Lower lobe of right lung (tissue), 2 donors: ENCODE data around the gene GYPC. TPM values are rescaled to one million over a fixed set of nuclear protein-coding genes. Genes with fewer than 3 reads are reported as not detected.

Source experiments
- ATAC-seq, 2 donors: fragments of 200-7000 bp; cut with Tn5 transposase; one replicate each; pipeline ENCODE4 v1.9.1; 2020 to 2022; ENCODE audit warnings: mild to moderate bottlenecking in 2 of 2, moderate library complexity in 2 of 2
- DNase-seq: peaks from one replicate; pipeline ENCODE4 v3.0.0-alpha.2; 2020
- H3K27ac ChIP-seq: fragments of 200-600 bp; one replicate; pipeline ENCODE4 v1.8.0; 2022
- H3K27me3 ChIP-seq: fragments of 200-600 bp; one replicate; pipeline ENCODE4 v1.8.0; 2022; ENCODE audit warnings: low read depth
- H3K36me3 ChIP-seq: fragments of 200-600 bp; one replicate; pipeline ENCODE4 v1.8.0; 2022; ENCODE audit warnings: mild to moderate bottlenecking
- H3K4me1 ChIP-seq: fragments of 200-600 bp; one replicate; pipeline ENCODE4 v1.8.0; 2022
- H3K4me3 ChIP-seq: fragments of 200-600 bp; one replicate; pipeline ENCODE4 v1.8.0; 2022; ENCODE audit warnings: mild to moderate bottlenecking
- H3K9me3 ChIP-seq: fragments of 200-600 bp; one replicate; pipeline ENCODE4 v1.8.0; 2022
- intact Hi-C: fragments of 100-400 bp; cut with DNase I; formaldehyde crosslinking; loops from one replicate; pipeline ENCODE4 v1.11.0; 2022
- total RNA-seq: library from RNA; stranded (reverse); fragmentation: NEBNext Ultra II Directional; extraction: Animal tissue kit (Norgen Biotek cat#: 25700); gene quantifications from one replicate; pipeline ENCODE4 v1.2.1, GENCODE V29; 2021
- TF ChIP-seq, protein P1 (sequence below): fragments of 200-600 bp; IDR thresholded peaks from one replicate; pipeline ENCODE4 v1.8.0; 2022; ENCODE audit warnings: antibody characterized with exemption, mild to moderate bottlenecking
- donor health status: DM: no; HTN: yes; CAD: no; lungs with severe emphysema.

The GYPC gene
- total RNA-seq, 1 donor from 2014 or later: 92.6 TPM

- H3K36me3 ChIP-seq: no peaks in the 10 kb centered on the region
- ATAC-seq (no peak), DNase-seq (no peak)
- TF ChIP-seq, protein P1, sequence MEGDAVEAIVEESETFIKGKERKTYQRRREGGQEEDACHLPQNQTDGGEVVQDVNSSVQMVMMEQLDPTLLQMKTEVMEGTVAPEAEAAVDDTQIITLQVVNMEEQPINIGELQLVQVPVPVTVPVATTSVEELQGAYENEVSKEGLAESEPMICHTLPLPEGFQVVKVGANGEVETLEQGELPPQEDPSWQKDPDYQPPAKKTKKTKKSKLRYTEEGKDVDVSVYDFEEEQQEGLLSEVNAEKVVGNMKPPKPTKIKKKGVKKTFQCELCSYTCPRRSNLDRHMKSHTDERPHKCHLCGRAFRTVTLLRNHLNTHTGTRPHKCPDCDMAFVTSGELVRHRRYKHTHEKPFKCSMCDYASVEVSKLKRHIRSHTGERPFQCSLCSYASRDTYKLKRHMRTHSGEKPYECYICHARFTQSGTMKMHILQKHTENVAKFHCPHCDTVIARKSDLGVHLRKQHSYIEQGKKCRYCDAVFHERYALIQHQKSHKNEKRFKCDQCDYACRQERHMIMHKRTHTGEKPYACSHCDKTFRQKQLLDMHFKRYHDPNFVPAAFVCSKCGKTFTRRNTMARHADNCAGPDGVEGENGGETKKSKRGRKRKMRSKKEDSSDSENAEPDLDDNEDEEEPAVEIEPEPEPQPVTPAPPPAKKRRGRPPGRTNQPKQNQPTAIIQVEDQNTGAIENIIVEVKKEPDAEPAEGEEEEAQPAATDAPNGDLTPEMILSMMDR: no peak
- H3K9me3 ChIP-seq: no peaks in the 10 kb centered on the region
- no peak overlapping the region for H3K27ac ChIP-seq
- intact Hi-C loops: no loop called here
- H3K27me3 ChIP-seq: no peaks in the 10 kb centered on the region
- H3K4me1 ChIP-seq: no peaks in the 10 kb centered on the region
- no peak overlapping the region for H3K4me3 ChIP-seq
Observed at GRCh38 chr2:126736133-126736874, 80.3 kb downstream of the GYPC start.

- no peaks in the 10 kb centered on the region for H3K27me3 ChIP-seq
- DNase-seq (no peak), ATAC-seq (no peak)
- TF ChIP-seq, protein P1: no peak
- H3K4me3 ChIP-seq: no peak overlapping the region
- H3K27ac ChIP-seq: no peak overlapping the region
- no peaks in the 10 kb centered on the region for H3K36me3 ChIP-seq
- H3K4me1 ChIP-seq: no peaks in the 10 kb centered on the region
- peaks cover 7% of the 10 kb centered on the region for H3K9me3 ChIP-seq
- intact Hi-C loops: no loop called here
Observed at GRCh38 chr2:126739141-126739540, 83.2 kb downstream of the GYPC start.

GRCh38 chr2:126744640-126745039 is 88.7 kb downstream of the GYPC start:
- DNase-seq: no peak
- no peak for ATAC-seq
- peaks cover 7% of the 10 kb centered on the region for H3K9me3 ChIP-seq
- H3K4me1 ChIP-seq: no peaks in the 10 kb centered on the region
- intact Hi-C loops: no loop called here
- H3K27me3 ChIP-seq: no peaks in the 10 kb centered on the region
- no peak overlapping the region for H3K27ac ChIP-seq
- TF ChIP-seq, protein P1: no peak
- H3K36me3 ChIP-seq: no peaks in the 10 kb centered on the region
- no peak overlapping the region for H3K4me3 ChIP-seq

Other genes starting within 250 kb of the GYPC start
- gene TEX51, start 242.7 kb downstream of the GYPC start, total RNA-seq: not detected